HG03064 (cell line): ENCODE results near the gene MGAT5.

Source experiments
- ATAC-seq: cut with Tn5 transposase; IDR thresholded peaks from one replicate; pipeline ENCODE4 v1.9.1; 2021; ENCODE audit warnings: low read depth; ENCODE audit not compliant: unreplicated experiment

The MGAT5 gene

DNA sequence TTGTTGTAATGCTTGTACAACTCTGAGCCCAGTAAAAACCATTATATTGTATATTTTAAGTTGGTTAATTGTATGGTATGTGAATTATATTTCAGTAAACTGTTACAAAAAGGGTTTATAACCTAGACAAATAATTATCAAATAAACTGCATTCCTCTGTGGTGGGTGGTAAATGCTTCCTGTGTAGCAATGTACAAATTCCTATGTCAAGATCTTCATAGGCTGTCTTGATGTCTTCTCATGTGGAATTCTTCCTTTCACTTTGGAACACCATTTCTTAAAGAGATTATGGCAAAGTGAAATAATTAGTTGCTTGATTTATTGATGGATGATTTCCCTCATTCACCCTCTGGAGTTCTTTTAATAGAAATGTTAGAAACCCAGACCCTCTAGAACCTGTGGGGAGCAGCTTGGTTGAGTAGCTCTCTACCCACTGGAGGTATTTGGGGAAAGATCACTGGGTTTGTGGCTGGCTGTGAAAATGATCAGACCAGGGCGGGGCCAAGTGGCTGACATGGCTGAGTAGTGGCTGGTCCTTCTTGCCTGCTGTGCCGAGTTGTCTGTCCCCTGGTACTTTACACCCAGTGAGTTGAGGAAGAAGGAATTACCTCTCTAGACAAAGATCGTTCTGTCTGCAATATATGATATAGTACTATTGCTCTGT is 22.4 kb upstream of the MGAT5 start:
- ATAC-seq: no peak

DNA sequence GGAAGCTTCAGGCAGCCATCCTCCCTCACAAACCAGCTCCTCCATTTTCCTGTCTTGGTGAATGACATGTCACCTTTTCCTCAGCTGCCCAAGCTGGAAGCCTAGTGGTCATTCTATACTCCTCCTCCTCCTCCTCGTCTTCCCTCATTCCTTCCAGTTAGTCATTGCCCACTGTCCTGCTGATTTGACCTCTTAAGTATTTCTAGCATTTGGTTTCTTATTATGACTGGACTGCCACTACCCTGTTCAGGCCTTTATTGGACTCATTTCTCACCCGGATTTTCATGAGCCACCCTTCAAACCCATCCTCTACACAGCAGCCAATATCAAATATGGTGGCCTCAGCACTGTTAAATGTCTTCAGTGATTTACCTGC is 21.9 kb upstream of the MGAT5 start:
- ATAC-seq: no peak

- ATAC-seq: no peak
Measured at GRCh38 chr2:134232461-134232860, 21.4 kb upstream of the MGAT5 start.

DNA sequence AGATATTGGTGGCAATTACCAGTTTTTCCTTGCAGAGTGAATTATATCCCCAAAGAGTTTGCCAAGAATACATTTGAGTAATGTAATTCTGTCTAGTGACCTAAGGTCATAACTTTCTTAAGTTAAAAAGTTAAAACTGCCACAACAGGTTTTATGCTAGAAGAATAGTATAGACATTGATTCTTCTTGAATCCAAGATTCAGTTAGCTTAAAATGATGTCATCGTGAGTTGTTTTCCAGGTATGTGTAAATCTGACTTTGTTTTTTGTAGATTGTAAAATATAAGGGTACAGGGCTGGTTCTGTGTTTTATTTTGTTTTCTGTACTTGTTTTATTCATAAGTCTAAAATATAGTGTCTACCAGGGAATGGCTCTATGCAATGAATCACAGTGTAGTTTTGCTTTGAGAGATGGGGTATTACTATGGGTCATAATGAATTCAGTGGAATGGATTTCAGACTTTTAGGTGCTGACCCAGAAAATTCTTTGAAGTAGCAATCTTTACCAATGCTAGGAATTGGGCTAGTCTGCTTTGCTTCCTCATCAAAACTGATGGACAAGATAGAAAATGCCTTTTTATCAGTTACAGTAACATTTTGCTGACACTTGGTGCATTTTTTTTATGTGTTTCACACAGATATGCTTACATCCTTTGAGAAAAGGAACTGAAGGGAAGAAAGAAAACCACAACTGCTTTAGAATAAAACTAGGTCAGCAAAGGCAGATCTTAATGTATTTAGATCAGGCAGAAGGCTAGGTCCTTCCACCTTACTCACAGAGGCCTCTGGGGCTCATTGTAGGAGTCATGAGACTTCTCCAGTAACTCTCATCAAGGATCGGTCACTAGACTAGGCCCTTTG is 20.8 kb upstream of the MGAT5 start:
- peak; percentile 42 for ATAC-seq

GRCh38 chr2:134233728-134234136 is 20.1 kb upstream of the MGAT5 start:
- ATAC-seq: peak; percentile 73

DNA sequence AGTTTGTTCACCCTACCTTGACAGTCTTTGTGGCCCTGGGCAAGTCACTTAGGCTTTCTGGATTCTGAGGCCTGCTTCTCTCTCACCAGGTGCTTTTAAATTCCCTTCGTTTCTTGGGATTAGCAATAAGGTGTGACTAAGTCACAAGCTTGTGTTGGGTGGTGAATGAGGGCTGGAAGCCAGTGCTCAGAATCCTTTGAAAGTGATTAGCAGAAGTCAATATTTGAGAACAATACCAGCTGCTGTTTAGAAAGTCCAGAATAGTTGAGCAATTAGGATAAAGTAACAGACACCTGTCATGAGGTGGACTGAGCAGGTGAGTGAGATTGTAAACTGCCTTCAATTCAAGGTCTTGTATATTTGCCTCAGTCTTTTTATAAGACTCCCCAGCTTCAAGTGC is 19.3 kb upstream of the MGAT5 start:
- ATAC-seq: no peak

DNA sequence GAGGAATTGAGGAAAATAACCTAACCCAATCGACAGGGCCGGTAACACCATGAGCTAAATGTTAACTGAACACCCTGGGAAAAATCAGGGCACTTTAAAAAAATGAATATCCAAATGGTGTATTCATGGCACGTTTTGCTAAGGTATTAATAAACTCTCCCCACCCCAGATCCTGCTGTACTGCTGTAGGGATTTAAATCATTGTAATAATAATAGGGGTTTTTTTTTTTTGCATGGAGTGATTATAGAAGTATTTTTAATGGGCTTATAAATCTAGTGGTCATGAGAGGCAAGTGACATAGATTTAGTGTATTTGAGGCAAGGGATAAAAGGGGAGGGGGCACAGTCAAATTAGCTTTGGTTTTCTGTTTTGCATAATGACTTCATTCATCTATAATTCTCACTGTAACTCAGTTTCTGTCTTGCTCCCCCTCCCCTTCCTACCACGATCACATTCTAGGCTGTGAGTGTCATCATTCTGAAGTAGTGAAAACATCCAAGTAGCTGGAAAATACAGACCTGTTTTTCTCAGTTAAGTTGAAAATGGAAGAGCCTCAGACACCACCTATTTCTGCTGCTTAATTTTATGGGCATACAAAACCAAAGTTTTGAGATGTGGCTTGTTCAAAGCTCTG is 18.2 kb upstream of the MGAT5 start:
- ATAC-seq: no peak

DNA sequence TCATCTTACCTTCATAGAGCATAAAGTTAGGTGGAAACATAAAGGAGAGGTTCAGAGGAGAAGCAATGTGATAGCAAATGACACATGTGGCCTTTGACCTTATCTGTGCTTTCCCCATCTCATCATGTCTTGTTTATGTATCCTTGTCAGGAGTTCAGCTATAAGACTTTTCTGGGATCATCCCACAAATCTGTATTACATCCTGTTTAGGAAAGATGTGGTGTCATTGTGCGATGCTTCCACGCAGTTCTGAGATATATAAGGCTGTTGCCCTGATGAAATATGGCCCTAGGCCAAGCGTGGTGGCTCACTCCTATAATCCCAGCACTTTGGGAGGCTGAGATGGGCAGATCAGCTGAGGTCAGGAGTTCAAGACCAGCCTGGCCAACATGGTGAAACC is 15.5 kb upstream of the MGAT5 start:
- no peak for ATAC-seq

GRCh38 chr2:134240061-134240460 is 13.8 kb upstream of the MGAT5 start:
- no peak for ATAC-seq

DNA sequence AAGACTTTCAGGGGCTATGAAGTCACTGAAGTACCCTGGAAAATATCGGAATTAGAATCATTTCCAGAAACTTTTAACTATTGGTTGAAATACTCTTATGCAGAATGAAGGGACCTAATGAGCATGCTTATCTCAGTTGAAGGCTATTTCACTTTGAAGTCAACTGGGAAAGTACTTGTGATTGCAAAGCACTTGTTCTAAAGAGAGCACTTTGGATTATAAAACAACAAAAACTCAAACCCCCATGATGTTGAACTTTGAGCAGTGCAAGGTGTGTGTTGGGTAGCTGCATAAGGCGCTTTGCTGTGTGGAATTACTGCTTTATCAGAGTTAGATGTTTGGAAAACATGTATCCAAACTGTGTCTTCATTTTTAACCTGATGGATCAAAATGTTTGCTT is 12.0 kb upstream of the MGAT5 start:
- no peak for ATAC-seq

GRCh38 chr2:134243244-134243643 is 10.6 kb upstream of the MGAT5 start:
- ATAC-seq: no peak

DNA sequence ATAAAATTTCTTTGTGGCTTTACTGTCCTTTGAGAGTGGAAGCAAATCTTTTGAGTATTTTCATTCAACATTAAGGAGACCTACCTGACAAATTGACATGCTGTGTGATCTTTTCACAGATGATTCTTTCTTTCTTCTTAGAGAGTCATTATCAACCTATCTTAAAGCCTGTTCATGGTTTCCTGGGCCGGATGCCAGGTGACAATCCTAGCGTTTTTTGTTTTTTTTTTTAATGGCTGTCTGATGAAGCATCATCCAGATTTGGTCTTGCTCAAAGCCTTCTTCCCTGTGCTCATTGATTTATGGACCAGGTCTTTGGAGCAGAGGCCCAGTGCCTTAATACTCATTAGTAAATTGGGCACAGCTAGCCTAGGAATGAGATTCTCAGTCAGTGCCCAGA is 9.8 kb upstream of the MGAT5 start:
- no peak for ATAC-seq

GRCh38 chr2:134244587-134244986 is 9.3 kb upstream of the MGAT5 start:
- no peak for ATAC-seq

GRCh38 chr2:134245340-134245984 is 8.4 kb upstream of the MGAT5 start:
- ATAC-seq: no peak

- no peak for ATAC-seq
Measured at GRCh38 chr2:134246154-134246874, 7.6 kb upstream of the MGAT5 start.

DNA sequence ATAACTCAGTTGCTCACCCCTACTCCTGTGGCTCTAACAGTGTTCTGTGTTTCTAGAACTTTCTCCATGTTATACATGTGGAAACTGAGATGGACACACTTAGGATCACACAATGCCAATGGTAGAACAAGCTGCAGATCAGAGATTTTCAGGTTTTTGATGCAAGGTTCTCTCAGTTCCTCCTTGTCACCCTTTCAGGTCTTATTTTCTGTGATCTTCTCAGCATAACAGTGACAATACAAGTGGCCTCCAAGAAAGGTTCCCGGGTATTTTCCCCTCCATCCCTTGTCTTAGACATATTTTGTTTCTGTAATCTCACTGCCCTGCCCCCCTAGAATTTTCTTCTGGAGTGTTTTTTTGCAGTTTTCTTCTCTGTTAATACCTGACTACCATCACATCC is 6.2 kb upstream of the MGAT5 start:
- ATAC-seq: peak; percentile 39

GRCh38 chr2:134248913-134249312 is 5.0 kb upstream of the MGAT5 start:
- ATAC-seq: no peak

- no peak for ATAC-seq
Measured at GRCh38 chr2:134249755-134250154, 4.1 kb upstream of the MGAT5 start.

- no peak for ATAC-seq
Measured at GRCh38 chr2:134250840-134251461, 2.9 kb upstream of the MGAT5 start.

DNA sequence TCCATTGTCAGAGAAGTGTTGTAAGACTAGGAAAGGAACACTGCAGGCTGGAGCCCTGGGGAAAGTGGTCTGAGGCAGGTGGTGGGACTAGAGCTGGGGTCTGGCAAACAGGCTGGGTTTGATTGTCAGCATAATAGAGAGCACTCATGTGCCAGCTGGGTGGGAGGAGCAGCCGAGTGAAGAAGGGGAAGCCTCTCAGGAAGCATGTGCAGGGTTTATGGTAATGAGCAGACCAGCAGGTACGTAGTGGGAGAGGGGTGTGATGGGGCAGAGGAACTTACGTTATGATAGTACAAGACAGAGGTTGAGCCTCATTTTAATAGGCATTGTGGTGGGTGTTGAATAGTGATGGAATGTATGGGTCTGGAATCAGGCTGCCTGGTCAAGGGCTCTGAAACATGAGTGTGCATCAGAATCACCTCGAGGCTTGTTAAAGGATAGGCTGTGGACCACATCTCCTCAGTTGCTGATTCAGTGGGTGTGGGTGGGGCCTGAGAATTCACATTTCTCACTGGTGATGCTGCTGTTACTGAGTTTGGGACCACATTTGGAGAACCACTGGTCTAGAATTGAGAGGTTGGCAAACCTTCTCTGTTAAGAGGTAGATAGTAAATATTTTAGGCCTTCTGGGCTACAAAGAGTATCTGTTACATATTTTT is 1.7 kb upstream of the MGAT5 start:
- no peak for ATAC-seq
